HEK293 (cell line): Measurements from ENCODE around the gene KLHDC4.

Source experiments
- CTCF ChIA-PET: fragments of 350-600 bp; formaldehyde crosslinking; extraction: SDS; loops from one replicate; lab custom pipeline; 2021; ENCODE audit warnings: antibody characterized with exemption; lab: Yijun Ruan, JAX
- POLR2A ChIA-PET: fragments of 300-600 bp; formaldehyde crosslinking; extraction: SDS; loops from one replicate; lab custom pipeline; 2020; ENCODE audit warnings: antibody characterized with exemption, inconsistent platforms; lab: Yijun Ruan, JAX
- H3K27ac ChIP-seq: fragments of 200-500 bp; sonication (Bioruptor generic); 2 replicates; pipeline ENCODE4 v1.5.1; 2014; ENCODE audit warnings: low read depth, low read length, control low read depth, inconsistent platforms; ENCODE audit errors: extremely low read depth
- H3K36me3 ChIP-seq, 2 experiments: fragments of 200-500 bp in 1 of 2; sonication (Bioruptor generic) in 1 of 2; 1 replicate in 1 of 2; 2 replicates in 1 of 2; pipeline ENCODE4 v1.5.1; 2014 to 2017; ENCODE audit warnings: inconsistent platforms in 2 of 2, low read length in 2 of 2; ENCODE audit not compliant: control insufficient read depth in 2 of 2, insufficient read depth in 1 of 2
- H3K4me1 ChIP-seq: fragments of 200-500 bp; sonication (Bioruptor generic); 2 replicates; pipeline ENCODE4 v1.5.1; 2014; ENCODE audit warnings: mild to moderate bottlenecking, low read length, inconsistent platforms; ENCODE audit not compliant: control insufficient read depth, insufficient read depth
- H3K4me3 ChIP-seq: 2 replicates; pipeline ENCODE4 v1.5.1; 2011; ENCODE audit warnings: low read depth, mild to moderate bottlenecking, control low read depth, low read length, moderate library complexity
- H3K9me3 ChIP-seq: fragments of 200-500 bp; sonication (Bioruptor generic); 2 replicates; pipeline ENCODE4 v1.5.1; 2014; ENCODE audit warnings: low read depth, low read length, inconsistent platforms; ENCODE audit not compliant: control insufficient read depth, insufficient read depth
- EGR2 ChIP-seq: fragments of 450-650 bp; formaldehyde crosslinking; IDR thresholded peaks from 2 replicates; pipeline ENCODE4 v1.5.1; 2016; ENCODE audit warnings: low read depth, missing biosample characterization, missing genetic modification characterization
- WT1 ChIP-seq: fragments of 450-650 bp; formaldehyde crosslinking; IDR thresholded peaks from 2 replicates; pipeline ENCODE4 v1.5.1; 2016; ENCODE audit warnings: missing biosample characterization, missing genetic modification characterization
- ZFP37 ChIP-seq: fragments of 450-650 bp; formaldehyde crosslinking; IDR thresholded peaks from 2 replicates; pipeline ENCODE4 v1.5.1; 2016; ENCODE audit warnings: missing biosample characterization, missing genetic modification characterization
- ZIC2 ChIP-seq: fragments of 450-650 bp; formaldehyde crosslinking; IDR thresholded peaks from 2 replicates; pipeline ENCODE4 v1.5.1; 2016; ENCODE audit warnings: missing biosample characterization, missing genetic modification characterization
- ZNF121 ChIP-seq: fragments of 450-650 bp; formaldehyde crosslinking; IDR thresholded peaks from 2 replicates; pipeline ENCODE4 v1.5.1; 2016; ENCODE audit warnings: missing biosample characterization, missing genetic modification characterization
- ZNF155 ChIP-seq: fragments of 450-650 bp; formaldehyde crosslinking; IDR thresholded peaks from 2 replicates; pipeline ENCODE4 v1.5.1; 2016; ENCODE audit warnings: missing biosample characterization, missing genetic modification characterization
- ZNF2 ChIP-seq: fragments of 450-650 bp; formaldehyde crosslinking; IDR thresholded peaks from 2 replicates; pipeline ENCODE4 v1.5.1; 2016; ENCODE audit warnings: missing biosample characterization, missing genetic modification characterization
- ZNF449 ChIP-seq: fragments of 450-650 bp; formaldehyde crosslinking; IDR thresholded peaks from 2 replicates; pipeline ENCODE4 v1.5.1; 2017; ENCODE audit warnings: missing biosample characterization, mild to moderate bottlenecking, missing genetic modification characterization, moderate library complexity
- ZNF48 ChIP-seq: fragments of 450-650 bp; formaldehyde crosslinking; IDR thresholded peaks from 2 replicates; pipeline ENCODE4 v1.5.1; 2016; ENCODE audit warnings: missing biosample characterization, missing genetic modification characterization
- ZNF521 ChIP-seq: fragments of 450-650 bp; formaldehyde crosslinking; IDR thresholded peaks from 2 replicates; pipeline ENCODE4 v1.5.1; 2017; ENCODE audit warnings: missing biosample characterization, mild to moderate bottlenecking, missing genetic modification characterization
- ZNF670 ChIP-seq: fragments of 450-650 bp; formaldehyde crosslinking; IDR thresholded peaks from 2 replicates; pipeline ENCODE4 v1.5.1; 2016; ENCODE audit warnings: missing biosample characterization, missing genetic modification characterization, low read depth
- ZNF677 ChIP-seq: fragments of 450-650 bp; IDR thresholded peaks from 2 replicates; pipeline ENCODE4 v1.5.0; 2018; ENCODE audit warnings: missing biosample characterization, mild to moderate bottlenecking, missing genetic modification characterization, moderate library complexity
- ZSCAN30 ChIP-seq: fragments of 450-650 bp; IDR thresholded peaks from 2 replicates; pipeline ENCODE4 v1.5.1; 2018; ENCODE audit warnings: missing biosample characterization, mild to moderate bottlenecking, missing genetic modification characterization, moderate library complexity
- TF ChIP-seq, protein P1 (sequence below): fragments of 450-650 bp; formaldehyde crosslinking; IDR thresholded peaks from 2 replicates; pipeline ENCODE4 v1.5.1; 2016; ENCODE audit warnings: missing biosample characterization, missing genetic modification characterization, borderline replicate concordance
- TF ChIP-seq, protein P2 (sequence below): fragments of 450-650 bp; formaldehyde crosslinking; IDR thresholded peaks from 2 replicates; pipeline ENCODE4 v1.5.1; 2016; ENCODE audit warnings: missing biosample characterization, missing genetic modification characterization, borderline replicate concordance

Gene KLHDC4

DNA sequence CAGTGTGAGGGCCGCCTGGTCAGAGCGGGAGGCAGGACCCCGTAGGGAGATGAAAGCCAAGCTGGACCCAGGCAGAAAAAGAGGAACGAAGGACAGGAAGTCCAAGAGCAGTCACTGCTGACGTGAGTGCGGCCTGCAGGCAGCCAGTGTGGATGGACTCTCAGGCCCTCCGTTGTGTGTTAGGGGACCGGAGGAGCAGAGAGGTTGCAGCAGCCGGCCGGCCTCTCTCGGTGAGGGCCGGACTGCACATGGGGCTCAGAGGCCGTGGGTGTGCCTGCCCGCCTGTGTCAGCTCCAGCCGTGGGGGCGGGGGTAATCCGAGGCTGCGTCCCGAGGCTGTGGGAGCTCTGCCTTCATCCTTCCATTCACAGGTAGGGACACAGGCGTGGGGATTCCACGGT lies 96.1 kb downstream of the KLHDC4 start:
- ChIA-PET CTCF (interaction anchor here (0.7 kb wide), 1 partner anchor 73 kb away, joined by 3 read pairs; no protein-coding TSS in a partner anchor), POLR2A (no interaction called here)
- TF ChIP-seq ZNF670 (no peak), EGR2 (0 out of 2 replicates have a peak, but pooled peaks have one; percentile 33)
- H3K4me3 ChIP-seq, result no peak overlapping the region
- H3K27ac ChIP-seq, result no peak overlapping the region
- no peaks in the 10 kb centered on the region for H3K36me3 ChIP-seq
- H3K9me3 ChIP-seq, result no peaks in the 10 kb centered on the region
- H3K4me1 ChIP-seq, result no peaks in the 10 kb centered on the region

DNA sequence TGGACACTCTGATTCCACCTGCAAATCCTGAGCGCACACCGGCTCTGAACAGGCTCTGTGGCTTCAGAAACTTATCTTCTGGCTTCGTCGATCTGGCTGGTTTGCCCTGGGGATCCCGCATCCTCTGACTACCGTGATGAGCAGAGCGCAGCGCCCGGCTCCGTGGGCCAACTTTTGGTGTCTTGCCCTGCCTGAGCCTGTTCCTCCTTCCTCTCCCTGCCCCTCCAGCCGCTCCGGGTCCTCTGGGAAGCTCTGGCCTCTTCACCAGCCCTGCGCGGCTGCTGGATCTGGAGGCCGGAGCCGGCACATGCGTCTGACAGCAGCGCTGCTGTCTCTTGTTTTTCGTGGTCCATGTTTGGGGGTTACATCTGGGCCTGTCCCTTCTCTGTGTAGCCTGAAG lies 97.8 kb downstream of the KLHDC4 start:
- CTCF ChIA-PET, result interaction anchor here (0.6 to 0.7 kb wide), 3 partner anchors 18 to 378 kb away, joined by 3 to 4 read pairs (median 3); no protein-coding TSS in a partner anchor

More for the DNA sequence above, 97.8 kb downstream of the KLHDC4 start:
- Histone ChIP-seq H3K9me3 (no peaks in the 10 kb centered on the region), H3K4me1 (no peaks in the 10 kb centered on the region), H3K27ac (no peak overlapping the region), H3K36me3 (no peaks in the 10 kb centered on the region), H3K4me3 (no peak overlapping the region)
- POLR2A ChIA-PET, result no interaction called here
- TF ChIP-seq WT1, result no peak
- no peak for TF ChIP-seq ZNF449 (tag by site-specific recombination)
- TF ChIP-seq ZNF2 (tag by site-specific recombination), result no peak
- TF ChIP-seq ZIC2 (tag by site-specific recombination), result no peak
- TF ChIP-seq ZNF677 (tag by site-specific recombination), result no peak
- TF ChIP-seq, protein P1, sequence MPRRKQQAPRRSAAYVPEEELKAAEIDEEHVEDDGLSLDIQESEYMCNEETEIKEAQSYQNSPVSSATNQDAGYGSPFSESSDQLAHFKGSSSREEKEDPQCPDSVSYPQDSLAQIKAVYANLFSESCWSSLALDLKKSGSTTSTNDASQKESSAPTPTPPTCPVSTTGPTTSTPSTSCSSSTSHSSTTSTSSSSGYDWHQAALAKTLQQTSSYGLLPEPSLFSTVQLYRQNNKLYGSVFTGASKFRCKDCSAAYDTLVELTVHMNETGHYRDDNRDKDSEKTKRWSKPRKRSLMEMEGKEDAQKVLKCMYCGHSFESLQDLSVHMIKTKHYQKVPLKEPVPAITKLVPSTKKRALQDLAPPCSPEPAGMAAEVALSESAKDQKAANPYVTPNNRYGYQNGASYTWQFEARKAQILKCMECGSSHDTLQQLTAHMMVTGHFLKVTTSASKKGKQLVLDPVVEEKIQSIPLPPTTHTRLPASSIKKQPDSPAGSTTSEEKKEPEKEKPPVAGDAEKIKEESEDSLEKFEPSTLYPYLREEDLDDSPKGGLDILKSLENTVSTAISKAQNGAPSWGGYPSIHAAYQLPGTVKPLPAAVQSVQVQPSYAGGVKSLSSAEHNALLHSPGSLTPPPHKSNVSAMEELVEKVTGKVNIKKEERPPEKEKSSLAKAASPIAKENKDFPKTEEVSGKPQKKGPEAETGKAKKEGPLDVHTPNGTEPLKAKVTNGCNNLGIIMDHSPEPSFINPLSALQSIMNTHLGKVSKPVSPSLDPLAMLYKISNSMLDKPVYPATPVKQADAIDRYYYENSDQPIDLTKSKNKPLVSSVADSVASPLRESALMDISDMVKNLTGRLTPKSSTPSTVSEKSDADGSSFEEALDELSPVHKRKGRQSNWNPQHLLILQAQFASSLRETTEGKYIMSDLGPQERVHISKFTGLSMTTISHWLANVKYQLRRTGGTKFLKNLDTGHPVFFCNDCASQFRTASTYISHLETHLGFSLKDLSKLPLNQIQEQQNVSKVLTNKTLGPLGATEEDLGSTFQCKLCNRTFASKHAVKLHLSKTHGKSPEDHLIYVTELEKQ (tag by site-specific recombination), result no peak
- TF ChIP-seq, protein P2, sequence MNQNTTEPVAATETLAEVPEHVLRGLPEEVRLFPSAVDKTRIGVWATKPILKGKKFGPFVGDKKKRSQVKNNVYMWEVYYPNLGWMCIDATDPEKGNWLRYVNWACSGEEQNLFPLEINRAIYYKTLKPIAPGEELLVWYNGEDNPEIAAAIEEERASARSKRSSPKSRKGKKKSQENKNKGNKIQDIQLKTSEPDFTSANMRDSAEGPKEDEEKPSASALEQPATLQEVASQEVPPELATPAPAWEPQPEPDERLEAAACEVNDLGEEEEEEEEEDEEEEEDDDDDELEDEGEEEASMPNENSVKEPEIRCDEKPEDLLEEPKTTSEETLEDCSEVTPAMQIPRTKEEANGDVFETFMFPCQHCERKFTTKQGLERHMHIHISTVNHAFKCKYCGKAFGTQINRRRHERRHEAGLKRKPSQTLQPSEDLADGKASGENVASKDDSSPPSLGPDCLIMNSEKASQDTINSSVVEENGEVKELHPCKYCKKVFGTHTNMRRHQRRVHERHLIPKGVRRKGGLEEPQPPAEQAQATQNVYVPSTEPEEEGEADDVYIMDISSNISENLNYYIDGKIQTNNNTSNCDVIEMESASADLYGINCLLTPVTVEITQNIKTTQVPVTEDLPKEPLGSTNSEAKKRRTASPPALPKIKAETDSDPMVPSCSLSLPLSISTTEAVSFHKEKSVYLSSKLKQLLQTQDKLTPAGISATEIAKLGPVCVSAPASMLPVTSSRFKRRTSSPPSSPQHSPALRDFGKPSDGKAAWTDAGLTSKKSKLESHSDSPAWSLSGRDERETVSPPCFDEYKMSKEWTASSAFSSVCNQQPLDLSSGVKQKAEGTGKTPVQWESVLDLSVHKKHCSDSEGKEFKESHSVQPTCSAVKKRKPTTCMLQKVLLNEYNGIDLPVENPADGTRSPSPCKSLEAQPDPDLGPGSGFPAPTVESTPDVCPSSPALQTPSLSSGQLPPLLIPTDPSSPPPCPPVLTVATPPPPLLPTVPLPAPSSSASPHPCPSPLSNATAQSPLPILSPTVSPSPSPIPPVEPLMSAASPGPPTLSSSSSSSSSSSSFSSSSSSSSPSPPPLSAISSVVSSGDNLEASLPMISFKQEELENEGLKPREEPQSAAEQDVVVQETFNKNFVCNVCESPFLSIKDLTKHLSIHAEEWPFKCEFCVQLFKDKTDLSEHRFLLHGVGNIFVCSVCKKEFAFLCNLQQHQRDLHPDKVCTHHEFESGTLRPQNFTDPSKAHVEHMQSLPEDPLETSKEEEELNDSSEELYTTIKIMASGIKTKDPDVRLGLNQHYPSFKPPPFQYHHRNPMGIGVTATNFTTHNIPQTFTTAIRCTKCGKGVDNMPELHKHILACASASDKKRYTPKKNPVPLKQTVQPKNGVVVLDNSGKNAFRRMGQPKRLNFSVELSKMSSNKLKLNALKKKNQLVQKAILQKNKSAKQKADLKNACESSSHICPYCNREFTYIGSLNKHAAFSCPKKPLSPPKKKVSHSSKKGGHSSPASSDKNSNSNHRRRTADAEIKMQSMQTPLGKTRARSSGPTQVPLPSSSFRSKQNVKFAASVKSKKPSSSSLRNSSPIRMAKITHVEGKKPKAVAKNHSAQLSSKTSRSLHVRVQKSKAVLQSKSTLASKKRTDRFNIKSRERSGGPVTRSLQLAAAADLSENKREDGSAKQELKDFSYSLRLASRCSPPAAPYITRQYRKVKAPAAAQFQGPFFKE, result no peak
- TF ChIP-seq ZNF521 (tag by site-specific recombination), result no peak
- no peak for TF ChIP-seq ZSCAN30 (tag by site-specific recombination)
- no peak for TF ChIP-seq ZFP37 (tag by site-specific recombination)
- no peak for TF ChIP-seq ZNF121
- no peak for TF ChIP-seq ZNF155 (tag by site-specific recombination)
- no peak for TF ChIP-seq ZNF48 (tag by site-specific recombination)
